ENCODE measurements around the gene KRT71.
A peak's percentile ranks its signal among the peaks of the same experiment; 100 is the strongest.

Gene KRT71

DNA sequence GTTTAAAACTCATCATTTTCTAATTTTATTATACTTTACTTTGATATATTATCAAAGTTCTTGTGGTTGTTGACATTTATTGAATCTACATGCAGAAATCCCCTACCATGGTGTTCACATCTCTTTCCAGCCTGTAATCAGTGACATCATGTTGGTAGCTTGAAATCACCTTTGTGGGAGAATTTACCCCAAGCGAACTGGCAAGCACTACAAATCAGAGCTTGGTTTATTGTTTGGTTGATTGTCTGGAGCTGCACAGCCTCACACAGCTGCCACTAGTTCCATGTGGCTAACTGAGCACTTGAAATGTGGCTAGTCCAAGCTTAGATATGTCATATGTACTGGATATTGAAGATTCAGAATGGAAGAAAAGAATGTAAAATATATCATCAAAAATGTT, 17.4 kb downstream of the KRT71 start:
- DNase-seq: no peak

- DNase-seq: peak; percentile 22
Observed at GRCh38 chr12:52534482-52534881, 18.5 kb downstream of the KRT71 start.

DNA sequence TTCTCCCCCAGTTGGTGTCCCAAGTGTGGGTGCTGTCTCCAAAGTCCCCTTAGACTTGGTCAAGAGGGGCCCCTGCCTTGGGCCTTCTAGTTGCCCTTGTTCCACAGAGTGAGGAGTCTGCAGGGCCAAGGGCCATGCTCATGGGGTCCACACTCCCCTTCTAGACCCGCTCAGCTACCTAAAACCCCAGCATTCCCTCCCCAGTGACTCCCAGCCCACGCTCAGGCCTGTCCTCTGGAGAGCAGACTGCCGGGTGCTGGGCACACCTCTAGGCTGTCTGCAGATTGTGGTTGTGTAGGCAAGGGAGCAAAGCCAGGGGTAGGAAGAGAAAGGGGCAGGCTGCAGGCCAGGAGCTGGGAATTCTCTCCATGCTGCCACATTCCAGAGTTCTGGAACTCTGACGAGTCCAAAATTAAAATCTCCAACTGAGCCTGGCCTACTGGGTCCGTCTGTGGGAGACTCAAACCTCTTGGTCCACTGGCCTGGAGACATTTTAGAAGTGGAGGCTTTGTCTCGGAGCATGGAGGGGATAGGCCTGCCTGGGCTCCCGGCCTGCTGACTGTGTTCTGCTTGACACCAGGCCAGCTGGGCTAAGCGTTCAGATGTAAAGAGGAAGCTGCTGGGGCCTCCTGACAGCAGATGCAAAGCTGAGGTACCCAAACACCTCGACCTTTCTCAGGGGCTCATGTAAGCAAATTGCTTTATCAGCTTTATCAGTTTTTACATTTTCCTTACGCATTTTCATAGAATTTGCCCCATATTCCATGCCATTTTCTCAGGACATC, 19.1 kb downstream of the KRT71 start:
- DNase-seq: no peak

- DNase-seq: no peak
Observed at GRCh38 chr12:52532636-52533035, 20.3 kb downstream of the KRT71 start.

DNA sequence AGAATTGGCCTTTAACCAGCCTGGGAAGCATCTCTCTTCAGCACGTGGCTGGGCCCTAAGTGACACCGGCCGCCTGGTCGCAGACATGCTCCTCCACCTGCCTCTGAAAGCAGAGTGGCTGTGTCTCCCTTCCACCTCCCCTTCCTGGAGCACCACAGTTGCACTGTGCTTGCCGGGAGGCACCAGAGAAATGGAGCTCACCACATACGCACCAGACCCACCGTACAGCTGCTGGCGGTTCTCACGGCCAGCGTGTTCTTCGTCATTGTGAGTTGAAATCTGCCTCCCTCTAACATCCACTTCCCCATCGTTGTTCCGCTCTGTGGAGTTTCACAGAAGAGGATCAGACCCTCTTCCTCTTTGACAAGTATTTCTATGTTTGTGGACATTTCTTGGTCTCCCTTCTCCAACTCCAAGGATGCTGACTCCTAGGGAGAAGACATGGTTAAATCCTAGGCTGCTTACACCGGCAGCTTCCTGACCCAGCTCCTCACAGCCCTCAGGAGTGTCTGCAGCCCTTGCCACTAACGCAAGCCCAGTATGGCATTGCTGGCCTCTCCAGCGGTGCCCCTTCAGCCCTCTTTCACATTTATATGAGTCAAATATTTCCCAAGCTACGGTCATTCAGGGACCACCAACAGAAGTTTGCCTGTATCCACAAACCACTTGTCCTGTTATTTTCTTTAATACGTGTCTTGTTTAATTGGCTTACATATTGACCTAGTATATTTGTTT, 21.2 kb downstream of the KRT71 start:
- DNase-seq: no peak

- no peak for DNase-seq
Observed at GRCh38 chr12:52530905-52531304, 22.0 kb downstream of the KRT71 start.

DNA sequence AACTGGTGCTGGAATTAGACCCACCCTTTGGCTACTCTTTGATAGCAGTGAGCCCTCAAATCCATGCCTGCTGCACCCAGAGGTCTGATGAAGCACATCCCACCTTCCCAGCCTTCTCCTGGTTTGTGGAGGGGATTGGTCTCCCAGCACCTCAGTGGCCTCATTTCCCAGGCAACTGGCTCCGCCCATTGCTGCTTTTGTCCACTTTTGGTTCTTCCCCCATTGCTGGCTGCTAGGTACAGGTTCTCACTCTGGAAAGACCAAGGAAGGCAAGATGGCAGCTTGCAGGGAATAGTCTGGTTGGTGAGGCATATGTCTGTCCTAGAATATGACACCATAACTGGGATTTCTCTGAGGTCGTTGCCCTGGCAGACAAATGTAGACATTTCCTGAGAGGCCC, 22.6 kb downstream of the KRT71 start:
- no peak for DNase-seq

DNA sequence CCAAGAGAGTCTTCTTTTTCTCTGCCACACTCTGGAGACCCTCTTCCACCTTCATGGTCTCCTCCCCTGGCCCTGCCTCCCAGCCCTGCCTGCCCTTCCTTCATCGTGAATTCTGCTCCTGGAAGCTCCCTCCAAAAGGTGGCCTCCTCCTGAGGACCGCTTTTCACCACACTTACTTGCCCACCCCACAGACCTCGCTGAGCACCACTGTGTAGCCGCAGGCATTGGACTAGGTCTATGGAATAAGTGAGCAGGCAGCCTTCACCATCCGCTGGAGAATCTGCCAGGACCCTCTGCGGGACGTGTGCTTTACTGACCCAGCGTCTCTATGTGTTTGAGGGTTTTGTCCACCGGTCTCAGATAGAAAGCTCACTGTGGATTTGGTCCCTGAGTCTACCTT, 23.1 kb downstream of the KRT71 start:
- no peak for DNase-seq

DNA sequence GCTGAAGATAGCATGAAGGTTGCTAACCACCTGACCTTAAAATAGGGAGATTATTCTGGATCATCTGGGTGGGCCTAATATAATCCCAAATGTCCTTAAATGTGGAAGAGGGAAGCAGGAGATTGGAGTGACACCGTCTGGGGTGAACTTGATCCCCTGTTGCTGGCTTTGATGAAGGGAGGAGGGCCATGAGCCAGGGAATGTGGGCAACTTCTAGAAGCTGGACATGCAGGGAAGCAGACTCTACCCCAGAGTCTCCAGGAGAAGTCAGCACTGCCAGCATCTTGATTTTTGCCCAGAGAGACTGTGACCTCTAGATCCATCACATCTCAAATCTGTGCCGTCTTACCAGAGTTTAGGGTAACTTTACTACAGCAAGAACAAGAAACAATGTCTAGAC, 23.5 kb downstream of the KRT71 start:
- no peak for DNase-seq

DNA sequence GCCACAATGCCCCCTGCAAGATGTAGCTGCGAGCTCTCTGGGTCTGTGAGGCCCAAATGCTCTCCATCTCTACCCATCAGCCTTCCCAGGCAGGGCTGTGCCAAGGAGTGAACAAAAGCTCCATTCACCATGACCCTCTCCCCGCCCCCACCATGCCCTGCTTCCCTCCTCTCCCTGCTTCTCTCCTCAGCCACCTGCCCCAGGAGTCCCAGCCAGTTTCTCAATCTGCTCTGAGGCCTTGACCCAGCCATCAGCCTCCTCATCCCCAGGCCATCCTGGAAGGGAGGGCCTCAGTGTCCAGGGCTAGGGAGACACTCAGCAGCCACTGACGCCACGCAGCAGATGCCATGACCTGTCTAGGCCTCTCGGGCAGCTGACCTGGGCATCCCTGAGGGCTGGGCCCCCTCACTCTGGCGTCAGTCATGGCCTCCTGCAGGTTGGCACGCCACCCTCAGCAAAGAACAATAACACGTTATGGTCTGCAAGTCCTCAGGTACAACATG, 24.3 kb downstream of the KRT71 start:
- DNase-seq: no peak

GRCh38 chr12:52527121-52527800, 25.7 kb downstream of the KRT71 start:
- DNase-seq: no peak

- no peak for DNase-seq
Observed at GRCh38 chr12:52526511-52526951, 26.4 kb downstream of the KRT71 start.

GRCh38 chr12:52525661-52526499, 27.1 kb downstream of the KRT71 start:
- no peak for DNase-seq

DNA sequence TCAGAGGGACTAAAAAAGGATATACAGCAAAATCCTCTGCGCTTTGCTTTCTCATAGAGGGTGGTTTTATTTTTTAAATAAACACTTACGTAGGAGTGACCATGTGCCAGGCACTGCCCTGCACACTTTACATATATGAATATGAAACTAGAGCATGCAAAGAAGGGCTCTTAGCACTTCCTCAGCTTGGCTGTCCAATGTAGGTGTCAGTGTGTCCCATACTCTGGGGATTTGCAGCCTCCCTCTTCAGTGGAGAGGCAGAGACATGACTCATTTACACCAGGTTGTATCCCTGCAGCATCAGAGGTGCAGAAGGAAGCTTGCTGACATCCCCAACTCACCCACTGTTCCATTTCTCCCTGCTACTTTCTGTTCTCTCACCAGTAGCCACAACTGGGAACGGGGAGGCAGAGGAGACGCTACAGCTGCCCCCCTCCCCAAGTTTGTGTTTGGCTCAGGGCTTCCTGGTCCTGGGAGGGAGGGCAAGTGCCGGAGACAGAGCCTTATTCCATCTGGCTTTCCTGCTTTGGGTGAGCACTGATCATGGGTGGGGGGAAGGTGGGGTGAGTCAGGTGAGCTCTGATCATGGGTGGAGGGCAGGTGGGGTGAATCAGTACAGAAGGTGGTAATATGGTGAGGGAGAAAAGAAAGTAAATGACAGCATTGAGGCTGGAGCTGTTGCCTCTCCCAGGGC, 27.9 kb downstream of the KRT71 start:
- DNase-seq: no peak

DNA sequence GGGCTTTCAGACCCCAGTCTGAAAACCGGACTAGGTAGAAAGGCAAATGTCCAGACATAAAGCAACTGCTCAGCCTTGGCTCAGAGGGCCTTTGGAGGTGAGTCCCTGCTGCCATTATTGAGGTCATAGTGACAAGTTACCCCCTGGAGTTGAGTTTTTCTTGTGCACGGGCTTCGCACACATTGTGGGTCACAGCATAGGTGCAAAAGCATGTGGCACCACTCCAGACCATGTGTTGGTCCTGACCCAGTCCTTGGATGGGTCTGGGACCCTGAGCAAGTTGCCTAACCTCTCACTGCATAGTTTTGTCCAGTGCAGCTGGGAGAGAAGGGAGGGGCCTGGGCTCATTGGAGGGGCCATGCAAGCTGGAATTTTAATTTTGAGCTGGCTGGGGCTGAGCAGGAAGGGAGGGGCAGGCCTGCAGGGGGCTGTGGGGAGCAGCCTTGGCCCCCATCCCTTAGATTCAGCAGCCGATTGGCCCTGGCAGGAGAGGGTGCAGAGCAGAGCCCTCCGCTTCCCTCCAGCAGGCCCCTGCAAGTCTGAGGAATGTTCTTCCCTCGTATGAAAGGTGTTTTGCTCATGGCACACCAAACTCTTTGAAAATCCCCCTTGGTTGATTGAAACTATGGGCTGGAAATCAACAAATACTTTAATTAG, 28.6 kb downstream of the KRT71 start:
- DNase-seq: no peak

DNA sequence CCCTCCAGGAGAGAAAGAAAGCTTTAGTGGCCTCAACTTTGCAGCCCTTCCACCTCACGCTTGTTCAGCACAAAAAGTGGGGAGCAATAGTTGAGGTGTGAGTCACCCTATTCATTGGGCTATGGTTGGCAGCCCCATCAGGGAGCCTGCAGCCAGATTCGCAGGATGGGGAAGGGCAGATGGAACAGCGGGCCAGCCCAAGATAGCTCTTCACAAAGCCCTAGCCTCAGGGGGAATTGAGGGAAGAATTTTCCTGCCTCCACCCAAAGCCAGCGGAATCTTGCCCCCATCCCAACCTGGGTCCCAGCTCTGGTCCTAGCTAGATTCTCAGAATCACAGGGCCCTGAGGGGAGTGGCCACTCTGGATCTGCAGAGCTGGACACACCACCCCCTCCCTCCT, 29.1 kb downstream of the KRT71 start:
- no peak for DNase-seq

DNA sequence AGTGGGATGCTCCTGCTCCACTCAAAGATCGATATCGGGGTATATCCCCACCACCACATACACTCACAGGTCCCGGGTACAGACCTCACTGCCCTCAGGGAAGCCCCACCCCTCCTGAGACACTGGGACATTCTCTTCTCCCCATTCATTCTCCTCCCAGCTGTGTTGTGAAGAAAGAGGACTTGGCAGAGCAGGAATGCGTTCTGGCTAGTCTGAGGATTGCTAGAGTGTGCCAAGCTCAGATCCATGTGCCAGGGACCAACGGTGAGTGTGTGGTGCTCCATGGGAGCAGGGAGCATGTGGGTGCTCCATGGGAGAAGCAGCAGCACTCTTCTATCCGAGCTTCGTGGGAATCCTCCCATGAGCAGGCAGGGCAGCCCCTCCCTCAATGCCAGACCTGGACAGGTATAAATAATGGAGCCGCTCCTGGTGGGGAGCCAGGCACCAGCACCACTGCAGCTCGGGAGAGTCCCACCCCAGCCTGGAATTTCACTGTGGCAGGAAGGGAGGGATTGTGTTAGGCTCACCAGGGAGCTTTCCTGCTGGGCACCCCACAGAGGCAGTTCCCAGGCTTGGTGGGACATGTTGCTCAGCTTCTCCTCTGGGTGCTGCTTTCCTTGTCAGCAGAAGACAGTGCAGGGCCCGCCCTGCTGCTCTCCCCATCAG, 30.5 kb downstream of the KRT71 start:
- no peak for DNase-seq

- no peak for DNase-seq
Observed at GRCh38 chr12:52521568-52522266, 31.2 kb downstream of the KRT71 start.

DNA sequence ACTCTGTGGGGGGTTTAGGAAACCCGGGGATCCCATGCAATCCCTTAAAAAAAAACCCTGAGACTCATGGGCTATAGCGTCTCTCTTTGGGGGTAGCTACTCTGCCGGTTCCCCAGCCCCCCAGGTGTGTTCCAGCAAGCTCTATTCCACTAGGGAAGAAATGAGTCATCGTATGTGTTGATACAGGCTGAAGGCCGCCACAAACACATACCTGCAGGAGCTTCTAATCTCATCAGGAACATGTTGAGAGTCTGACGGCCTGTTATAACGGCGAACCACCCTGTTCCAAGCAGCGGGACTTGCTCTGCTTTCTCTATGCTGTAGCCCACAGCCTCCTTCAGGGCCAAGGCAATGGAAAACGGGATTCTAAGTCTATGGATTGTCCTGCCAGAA, 31.8 kb downstream of the KRT71 start:
- no peak for DNase-seq
